ENCODE measurements around the gene SPPL2C.

SPPL2C gene

GRCh38 chr17:45828582-45829133, 16.0 kb upstream of the SPPL2C start:
- no peak for DNase-seq

GRCh38 chr17:45833920-45834319, 10.8 kb upstream of the SPPL2C start:
- no peak for DNase-seq

GRCh38 chr17:45834471-45835396, 9.9 kb upstream of the SPPL2C start:
- DNase-seq = no peak

- DNase-seq = no peak
These were observed 9.2 kb upstream of the SPPL2C start for GRCh38 chr17:45835481-45835880.

- DNase-seq = no peak
These were observed 8.3 kb upstream of the SPPL2C start for GRCh38 chr17:45836047-45837044.

GRCh38 chr17:45837187-45837586, 7.5 kb upstream of the SPPL2C start:
- no peak for DNase-seq

GRCh38 chr17:45837603-45838002, 7.1 kb upstream of the SPPL2C start:
- DNase-seq = no peak

GRCh38 chr17:45838751-45839295, 5.9 kb upstream of the SPPL2C start:
- DNase-seq = no peak

DNA sequence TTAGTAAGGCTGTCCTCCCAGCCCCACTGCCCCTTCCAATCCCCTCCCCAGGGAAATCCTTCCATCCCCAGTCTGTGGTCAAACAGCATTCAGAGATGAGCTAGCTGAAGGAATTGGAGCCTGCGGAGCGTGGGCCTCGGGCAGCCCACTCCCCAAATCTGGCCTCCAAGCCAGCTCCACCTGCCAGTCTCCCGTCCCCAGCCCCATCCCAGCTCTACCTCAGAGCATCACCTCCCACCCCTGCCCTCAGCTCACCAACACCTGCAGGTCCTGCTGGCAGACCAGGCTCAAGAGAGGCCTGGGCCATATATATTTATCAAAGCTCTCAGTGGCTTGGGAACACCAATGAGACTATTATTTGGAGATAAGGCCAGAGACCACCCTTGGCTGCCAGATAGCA, 5.2 kb upstream of the SPPL2C start:
- DNase-seq = no peak

- no peak for DNase-seq
These were observed 3.5 kb upstream of the SPPL2C start for GRCh38 chr17:45841186-45841585.

DNA sequence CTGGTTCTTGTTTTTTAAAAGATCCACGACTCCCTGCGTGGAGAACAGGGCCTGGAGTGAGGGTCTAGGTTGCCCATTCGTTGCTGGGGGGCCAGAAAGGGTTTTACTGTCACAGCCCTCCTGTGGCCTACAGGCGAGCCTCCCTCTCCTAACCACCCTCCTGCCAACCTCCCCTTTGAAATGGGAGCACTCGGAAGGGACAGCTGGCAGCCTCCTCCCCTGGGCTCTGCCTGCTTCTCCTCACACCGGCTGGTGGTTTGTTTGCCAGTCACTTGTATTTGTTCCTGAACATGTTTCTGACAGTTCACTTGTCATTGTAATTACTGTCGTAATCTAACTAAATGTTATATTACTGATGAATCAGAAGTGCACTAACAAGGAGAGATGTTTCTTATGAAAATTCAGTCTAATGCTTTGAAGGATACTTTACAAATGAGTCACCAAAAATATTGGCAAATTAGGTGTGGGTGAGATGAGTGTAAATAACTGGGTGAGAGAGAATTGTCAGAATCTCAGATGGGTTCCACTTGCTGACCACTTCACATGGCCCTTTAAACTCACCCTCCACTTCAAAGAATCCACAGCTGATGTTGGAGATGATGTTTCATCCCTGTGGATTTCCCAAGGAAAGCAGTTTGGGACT, 2.7 kb upstream of the SPPL2C start:
- DNase-seq = no peak

DNA sequence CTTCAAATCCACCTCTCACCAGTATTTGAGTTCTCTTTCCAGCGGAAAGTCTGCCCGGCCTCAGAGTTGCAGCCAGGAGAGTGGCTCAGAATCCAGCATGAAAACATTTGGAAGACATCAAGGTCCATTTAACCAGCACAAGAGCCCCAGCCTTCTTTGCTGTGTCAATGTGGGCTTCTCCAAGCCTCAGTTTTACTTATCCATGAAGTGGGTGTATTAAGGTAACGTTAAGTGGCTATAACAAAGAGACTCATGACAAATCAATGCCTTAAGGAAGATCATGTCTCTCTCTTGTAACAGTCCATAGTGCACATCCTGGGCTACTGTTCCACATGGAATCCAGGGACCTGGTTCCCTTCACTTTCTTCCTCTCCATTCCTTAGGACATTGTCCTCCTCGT, 959 bp upstream of the SPPL2C start:
- DNase-seq = no peak

DNA sequence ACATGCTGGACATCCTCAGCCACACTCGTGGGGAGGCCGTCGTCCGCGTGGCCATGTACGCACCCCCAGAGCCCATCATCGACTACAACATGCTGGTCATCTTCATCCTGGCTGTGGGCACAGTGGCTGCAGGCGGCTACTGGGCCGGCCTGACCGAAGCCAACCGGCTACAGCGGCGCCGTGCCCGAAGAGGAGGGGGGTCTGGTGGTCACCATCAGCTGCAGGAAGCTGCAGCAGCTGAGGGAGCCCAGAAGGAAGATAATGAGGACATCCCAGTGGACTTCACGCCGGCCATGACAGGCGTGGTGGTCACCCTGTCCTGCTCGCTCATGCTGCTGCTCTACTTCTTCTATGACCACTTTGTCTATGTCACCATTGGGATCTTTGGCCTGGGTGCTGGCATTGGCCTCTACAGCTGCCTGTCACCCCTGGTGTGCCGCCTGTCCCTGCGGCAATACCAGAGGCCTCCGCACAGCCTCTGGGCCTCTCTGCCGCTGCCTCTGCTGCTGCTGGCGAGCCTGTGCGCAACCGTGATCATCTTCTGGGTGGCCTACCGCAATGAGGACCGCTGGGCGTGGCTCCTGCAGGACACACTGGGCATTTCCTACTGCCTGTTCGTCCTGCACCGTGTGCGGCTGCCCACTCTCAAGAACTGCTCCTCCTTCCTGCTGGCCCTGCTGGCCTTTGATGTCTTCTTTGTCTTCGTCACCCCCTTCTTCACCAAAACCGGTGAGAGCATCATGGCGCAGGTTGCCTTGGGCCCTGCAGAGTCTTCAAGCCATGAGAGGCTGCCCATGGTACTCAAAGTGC, 900 bp downstream of the SPPL2C start:
- DNase-seq = no peak

DNA sequence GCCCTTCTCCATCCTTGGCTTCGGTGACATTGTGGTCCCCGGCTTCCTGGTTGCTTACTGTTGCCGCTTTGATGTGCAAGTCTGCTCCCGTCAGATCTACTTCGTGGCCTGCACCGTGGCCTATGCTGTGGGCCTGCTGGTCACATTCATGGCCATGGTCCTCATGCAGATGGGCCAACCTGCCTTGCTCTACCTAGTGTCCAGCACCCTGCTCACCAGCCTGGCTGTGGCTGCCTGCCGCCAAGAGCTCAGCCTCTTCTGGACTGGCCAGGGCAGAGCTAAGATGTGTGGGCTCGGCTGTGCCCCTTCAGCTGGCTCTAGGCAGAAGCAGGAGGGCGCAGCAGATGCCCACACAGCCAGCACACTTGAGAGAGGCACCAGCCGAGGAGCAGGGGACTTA, 1.5 kb downstream of the SPPL2C start:
- DNase-seq = no peak

DNA sequence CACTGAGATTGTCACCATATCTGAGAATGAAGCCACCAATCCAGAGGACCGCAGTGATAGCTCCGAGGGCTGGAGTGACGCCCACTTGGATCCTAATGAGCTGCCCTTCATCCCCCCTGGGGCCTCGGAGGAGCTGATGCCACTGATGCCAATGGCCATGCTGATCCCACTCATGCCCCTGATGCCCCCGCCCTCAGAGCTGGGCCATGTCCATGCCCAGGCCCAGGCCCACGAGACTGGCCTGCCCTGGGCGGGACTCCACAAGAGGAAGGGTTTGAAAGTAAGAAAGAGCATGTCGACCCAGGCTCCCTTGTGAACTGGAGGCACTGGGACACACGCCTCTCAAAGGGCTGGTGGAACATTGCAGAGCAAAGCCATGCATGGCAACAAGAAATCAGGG, 2.0 kb downstream of the SPPL2C start:
- no peak for DNase-seq

GRCh38 chr17:45847101-45847500, 2.4 kb downstream of the SPPL2C start:
- DNase-seq = no peak

DNA sequence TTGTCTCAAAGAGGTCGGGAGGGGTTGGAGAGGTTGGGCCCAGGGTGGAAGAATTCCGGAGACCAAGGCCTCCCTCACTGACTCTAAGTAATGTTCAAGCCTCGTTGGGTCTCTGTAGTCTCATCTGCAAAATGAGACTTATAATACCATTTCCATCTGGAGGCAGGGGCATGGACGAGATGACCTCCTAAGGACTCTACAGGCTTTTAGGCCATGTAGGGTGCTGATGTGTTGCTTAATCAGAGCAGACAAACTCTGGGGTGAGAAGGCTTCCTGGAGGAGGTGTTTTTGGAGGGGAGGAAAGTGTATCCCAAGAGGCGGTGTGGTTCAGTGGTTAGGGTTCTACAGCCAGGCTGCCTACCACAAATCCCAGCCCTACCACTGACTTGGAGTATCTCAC, 3.1 kb downstream of the SPPL2C start:
- DNase-seq = no peak

DNA sequence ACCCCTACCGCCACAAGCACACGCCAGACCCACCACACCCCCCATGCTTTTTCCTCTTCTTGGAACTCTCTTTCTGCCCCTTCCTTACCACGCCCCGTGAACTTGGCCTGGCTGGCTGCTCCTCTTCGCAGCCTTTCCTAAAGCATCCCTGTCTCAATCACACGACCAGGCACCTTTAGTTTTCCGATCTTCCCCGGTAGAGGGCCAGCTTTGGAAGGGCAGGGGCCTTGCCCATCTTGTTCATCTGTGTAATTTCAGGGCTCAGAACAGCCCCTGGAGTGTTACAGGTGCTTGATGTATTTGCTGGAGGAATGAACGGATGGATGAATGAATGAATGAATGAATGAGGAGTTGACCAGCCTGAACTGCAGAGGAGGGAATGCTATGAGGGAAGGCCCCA, 3.7 kb downstream of the SPPL2C start:
- DNase-seq = no peak

DNA sequence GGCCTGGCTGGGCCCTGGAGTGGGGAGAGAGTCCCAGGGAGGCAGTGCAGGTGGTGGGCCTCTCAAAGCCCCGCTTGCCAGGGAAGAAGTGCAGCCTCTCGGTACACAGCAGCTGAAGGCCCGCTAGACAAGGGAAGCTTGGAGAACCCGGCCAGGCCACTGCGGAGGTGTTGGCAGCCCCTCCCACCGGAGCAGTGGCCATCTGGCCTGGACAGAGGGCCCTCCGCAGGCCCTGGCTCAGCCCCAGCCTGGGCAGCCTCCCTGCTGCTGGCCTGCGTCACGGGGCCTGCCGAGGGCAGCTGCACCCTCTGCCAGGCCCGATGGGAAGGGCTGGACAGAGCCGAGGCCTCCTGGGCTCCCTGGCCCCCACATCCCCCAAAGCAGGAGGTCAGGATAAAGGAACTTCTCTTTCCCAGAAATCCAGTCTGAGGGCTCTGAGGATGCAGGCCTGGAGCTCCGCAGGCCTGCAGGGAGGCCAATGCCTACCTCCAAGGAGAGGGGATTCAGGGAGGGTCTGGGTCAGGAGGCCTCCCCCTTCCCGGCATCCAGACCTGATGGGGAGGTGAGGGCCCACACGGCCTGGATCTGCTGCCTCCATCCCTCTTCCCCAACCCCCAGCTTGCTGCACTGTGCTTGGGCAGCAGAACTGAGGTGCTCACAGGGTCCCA, 4.3 kb downstream of the SPPL2C start:
- DNase-seq = no peak

GRCh38 chr17:45849536-45849990, 4.9 kb downstream of the SPPL2C start:
- DNase-seq = no peak

DNA sequence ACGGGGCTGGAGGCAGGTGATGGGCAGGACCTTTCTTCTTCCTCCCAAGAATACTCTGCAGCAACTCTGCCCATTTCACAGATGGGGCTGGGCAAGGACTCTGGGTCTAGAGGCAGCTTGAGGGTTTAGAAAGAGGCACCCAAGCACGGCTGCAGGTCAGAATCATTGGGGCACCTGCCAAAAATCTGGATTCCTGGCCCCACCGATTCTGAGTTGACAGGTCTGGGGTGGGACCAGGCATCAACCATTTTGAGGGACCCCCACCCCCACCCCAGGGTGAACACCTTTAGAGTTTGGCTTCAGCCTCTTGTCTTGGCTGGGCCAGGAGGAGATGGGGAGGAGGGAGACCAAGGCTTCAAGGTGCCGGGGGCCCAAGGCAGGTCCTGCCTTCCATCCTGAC, 5.3 kb downstream of the SPPL2C start:
- no peak for DNase-seq

Data from bone marrow (tissue), 2 donors.